GM23338 (cell line): Measurements from ENCODE around the gene DEPDC5. TPM values are rescaled to one million over a fixed set of nuclear protein-coding genes. Genes with fewer than 3 reads are reported as not detected.

ENCODE experiments used
- ATAC-seq: fragments of 200-7000 bp; cut with Tn5 transposase; 3 replicates; pipeline ENCODE4 v1.9.1; 2020
- DNase-seq: peaks from one replicate; pipeline ENCODE4 v3.0.0-alpha.2; 2015; ENCODE audit warnings: low spot score
- H2AFZ ChIP-seq: fragments of 200-600 bp; sonication (generic); 2 replicates; pipeline ENCODE4 v1.8.0; 2016; ENCODE audit warnings: antibody characterized with exemption, mild to moderate bottlenecking, moderate library complexity
- H3F3A ChIP-seq: fragments of 200-600 bp; sonication (generic); replicated peaks from 2 replicates; pipeline ENCODE4 v1.8.0; 2017; ENCODE audit warnings: antibody characterized with exemption, mixed run types, low read depth
- H3K27ac ChIP-seq: fragments of 200-600 bp; sonication (generic); 2 replicates; pipeline ENCODE4 v1.6.1; 2016; ENCODE audit warnings: low read depth
- H3K27me3 ChIP-seq: fragments of 200-600 bp; sonication (generic); 2 replicates; pipeline ENCODE4 v1.8.0; 2016; ENCODE audit warnings: mild to moderate bottlenecking, mixed run types, moderate library complexity; ENCODE audit not compliant: insufficient read depth
- H3K36me3 ChIP-seq: fragments of 200-600 bp; sonication (generic); 2 replicates; pipeline ENCODE4 v1.8.0; 2016; ENCODE audit warnings: mild to moderate bottlenecking; ENCODE audit not compliant: insufficient read depth
- H3K4me1 ChIP-seq: fragments of 200-600 bp; sonication (generic); 2 replicates; pipeline ENCODE4 v1.8.0; 2016; ENCODE audit warnings: mild to moderate bottlenecking, moderate library complexity; ENCODE audit not compliant: insufficient read depth
- H3K4me2 ChIP-seq: fragments of 200-600 bp; sonication (generic); 2 replicates; pipeline ENCODE4 v1.7.1; 2017; ENCODE audit warnings: mixed run types
- H3K4me3 ChIP-seq: fragments of 200-600 bp; sonication (generic); 2 replicates; pipeline ENCODE4 v1.6.1; 2016; ENCODE audit warnings: mixed run types
- H3K79me2 ChIP-seq: fragments of 200-600 bp; sonication (generic); replicated peaks from 2 replicates; pipeline ENCODE4 v1.8.0; 2017; ENCODE audit warnings: mild to moderate bottlenecking; ENCODE audit not compliant: insufficient read depth
- H3K9me2 ChIP-seq: fragments of 200-600 bp; sonication (generic); 2 replicates; pipeline ENCODE4 v1.8.0; 2017; ENCODE audit not compliant: insufficient read depth
- H4K20me1 ChIP-seq: fragments of 200-600 bp; sonication (generic); replicated peaks from 2 replicates; pipeline ENCODE4 v1.8.0; 2017; ENCODE audit warnings: mild to moderate bottlenecking; ENCODE audit not compliant: insufficient read depth
- H3K27ac Mint-ChIP-seq: 2 replicates; pipeline ENCODE4 v1.8.0; 2020; ENCODE audit warnings: inconsistent platforms, mild to moderate bottlenecking, moderate library complexity, mixed read lengths
- H3K27me3 Mint-ChIP-seq: 3 replicates; pipeline ENCODE4 v1.8.0; 2022; ENCODE audit warnings: low read depth, mild to moderate bottlenecking, moderate library complexity, mixed read lengths, inconsistent platforms; ENCODE audit not compliant: insufficient read depth, poor library complexity
- H3K36me3 Mint-ChIP-seq: 3 replicates; pipeline ENCODE4 v1.8.0; 2021; ENCODE audit warnings: low read depth, mild to moderate bottlenecking, inconsistent platforms, moderate library complexity, mixed read lengths
- H3K4me1 Mint-ChIP-seq: 3 replicates; pipeline ENCODE4 v1.8.0; 2020; ENCODE audit warnings: mild to moderate bottlenecking, inconsistent platforms, mixed read lengths
- H3K4me3 Mint-ChIP-seq: 3 replicates; pipeline ENCODE4 v1.8.0; 2021; ENCODE audit warnings: moderate library complexity, mild to moderate bottlenecking, inconsistent platforms, mixed read lengths
- H3K9me3 Mint-ChIP-seq: 3 replicates; pipeline ENCODE4 v1.8.0; 2020; ENCODE audit warnings: moderate library complexity, mild to moderate bottlenecking, inconsistent platforms, mixed read lengths
- CREB1 ChIP-seq: fragments of 250-450 bp; sonication (Bioruptor Pico); IDR thresholded peaks from 2 replicates; pipeline ENCODE4 v1.5.0; 2020; ENCODE audit warnings: low read depth, mild to moderate bottlenecking, moderate library complexity
- CTCF ChIP-seq, 2 experiments: fragments of 200-600 bp in 1 of 2; sonication (generic) in 1 of 2; conservative IDR thresholded peaks; 2 replicates each; pipeline versions ENCODE4 v1.5.1 to v1.6.1; 2016 to 2017; ENCODE audit warnings: antibody characterized with exemption in 2 of 2, low read depth in 2 of 2, mild to moderate bottlenecking in 2 of 2, moderate library complexity in 1 of 2
- ETS1 ChIP-seq: IDR thresholded peaks from 2 replicates; pipeline ENCODE4 v1.6.1; 2016; ENCODE audit warnings: antibody characterized with exemption
- EZH2 ChIP-seq: fragments of 200-600 bp; sonication (generic); IDR thresholded peaks from one replicate; pipeline ENCODE4 v1.8.0; 2017; ENCODE audit warnings: antibody characterized with exemption, mild to moderate bottlenecking, low read depth; ENCODE audit not compliant: unreplicated experiment
- JUNB ChIP-seq: IDR thresholded peaks from one replicate; pipeline ENCODE4 v1.6.1; 2016; ENCODE audit warnings: antibody characterized with exemption; ENCODE audit not compliant: unreplicated experiment
- NANOG ChIP-seq: IDR thresholded peaks from 2 replicates; pipeline ENCODE4 v1.6.1; 2016; ENCODE audit warnings: antibody characterized with exemption, borderline replicate concordance
- POLR2AphosphoS5 ChIP-seq: IDR thresholded peaks from 2 replicates; pipeline ENCODE4 v1.6.1; 2016; ENCODE audit warnings: antibody characterized with exemption, low read depth
- STAT1 ChIP-seq: IDR thresholded peaks from one replicate; pipeline ENCODE4 v1.6.1; 2016; ENCODE audit warnings: antibody characterized with exemption; ENCODE audit not compliant: unreplicated experiment
- ZNF462 ChIP-seq: fragments of 250-450 bp; sonication (Bioruptor Pico); IDR thresholded peaks from 2 replicates; pipeline ENCODE4 v1.5.0; 2020; ENCODE audit warnings: mild to moderate bottlenecking, moderate library complexity
- polyA plus RNA-seq: library from polyadenylated mRNA; unstranded; fragments of >200 nt; fragmentation: Nextera tagmentation; extraction: Ambion mirVana; gene quantifications from 2 replicates; pipeline ENCODE4 v1.2.1, GENCODE V29; 2016
- total RNA-seq: library from RNA; depleted of rRNA; stranded (reverse); fragments of >200 nt; shearing (Covaris generic); gene quantifications from 2 replicates; pipeline ENCODE4 v1.2.3, GENCODE V29; 2014

The DEPDC5 gene
- total and polyA plus RNA-seq, 2 experiments from 2014 or later = 18.7 to 19.7 TPM

- Mint-ChIP-seq H3K4me1 (peaks cover 18% of the 10 kb centered on the region), H3K9me3 (no peaks in the 10 kb centered on the region), H3K36me3 (peaks cover 7% of the 10 kb centered on the region), H3K4me3 (no peak overlapping the region), H3K27me3 (no peaks in the 10 kb centered on the region), H3K27ac (peak overlapping the region; percentile 60; the same call in 1 of the 2 replicates)
- H2AFZ ChIP-seq = no peak overlapping the region
- H3K9me2 ChIP-seq = peaks cover 3% of the 10 kb centered on the region; the same call in 1 of the 2 replicates
- H3K36me3 ChIP-seq = no peaks in the 10 kb centered on the region
- peak overlapping the region; percentile 43; the same call in 1 of the 2 replicates for H3K27ac ChIP-seq
- no peaks in the 10 kb centered on the region for H3F3A ChIP-seq
- peaks cover 9% of the 10 kb centered on the region for H3K4me1 ChIP-seq
- ATAC-seq (no peak), DNase-seq (no peak)
- no peaks in the 10 kb centered on the region for H3K27me3 ChIP-seq
- H3K4me2 ChIP-seq = no peak overlapping the region
- no peaks in the 10 kb centered on the region for H3K79me2 ChIP-seq
- TF ChIP-seq NANOG (no peak), JUNB (no peak), CTCF (conservative IDR thresholded peaks at IDR 0.05; ENCODE audit: low read depth in 2 of 2) (no peak), STAT1 (no peak), POLR2AphosphoS5 (no peak), ETS1 (no peak), CREB1 (CRISPR knock-in tag) (no peak), EZH2 (no peak), ZNF462 (CRISPR knock-in tag) (no peak)
- no peaks in the 10 kb centered on the region for H4K20me1 ChIP-seq
- H3K4me3 ChIP-seq = no peak overlapping the region
These were observed 138.2 kb downstream of the DEPDC5 start for GRCh38 chr22:31892080-31892433.
